T-helper 1 cell treated with Interleukin-12 subunit alpha and Interleukin-12 subunit beta and Interleukin-4 antibody, amounts not matched to agents 30 ng/mL and 1 ng/mL, for 36 hours (primary cell): ENCODE data around the gene SRCIN1. TPM values are rescaled to one million over a fixed set of nuclear protein-coding genes. Genes with fewer than 3 reads are reported as not detected.

Source experiments
- intact Hi-C: fragments of 100-400 bp; cut with micrococcal nuclease; formaldehyde crosslinking; loops from one replicate; pipeline ENCODE4 v1.15.1; 2024
- total RNA-seq: library from RNA; stranded (reverse); gene quantifications from 2 replicates; pipeline ENCODE4 v1.2.3, GENCODE V29; 2022

Gene SRCIN1
- total RNA-seq, 1 donor from 2014 or later: 0.42 TPM

- intact Hi-C loops: loop anchor here (1.0 to 5.0 kb wide), 3 partner anchors 43 to 136 kb away; no protein-coding TSS in a partner anchor
Measured at GRCh38 chr17:38485681-38486298, 120.0 kb downstream of the SRCIN1 start.

GRCh38 chr17:38485146-38485468 lies 120.6 kb downstream of the SRCIN1 start:
- intact Hi-C loops: loop anchor here (1.0 to 5.0 kb wide), 3 partner anchors 43 to 136 kb away; no protein-coding TSS in a partner anchor

- intact Hi-C loops: loop anchor here (1.0 to 5.0 kb wide), 3 partner anchors 42 to 135 kb away; no protein-coding TSS in a partner anchor
Measured at GRCh38 chr17:38484242-38485145, 121.3 kb downstream of the SRCIN1 start.

- intact Hi-C loops: loop anchor here (1.0 kb wide), 1 partner anchor 31 kb away; no protein-coding TSS in a partner anchor
Measured at GRCh38 chr17:38482700-38483043, 123.1 kb downstream of the SRCIN1 start.

GRCh38 chr17:38482039-38482699 lies 123.6 kb downstream of the SRCIN1 start:
- intact Hi-C loops: loop anchor here (1.0 kb wide), 1 partner anchor 31 kb away; no protein-coding TSS in a partner anchor

Other genes with a start within 250 kb of the SRCIN1 start
- gene ARHGAP23, start 177.5 kb downstream of the SRCIN1 start, total RNA-seq: 2.1 and 2.6 TPM in 2 replicates
- 16.1 and 16.5 TPM in 2 replicates for gene EPOP, start 69.0 kb upstream of the SRCIN1 start, total RNA-seq
- gene MLLT6, start 99.3 kb upstream of the SRCIN1 start, total RNA-seq: 303 and 305 TPM in 2 replicates
- 38.3 and 47.1 TPM in 2 replicates for gene CISD3, start 124.4 kb upstream of the SRCIN1 start, total RNA-seq
- 2.1 and 2.7 TPM in 2 replicates for gene PCGF2, start 142.4 kb upstream of the SRCIN1 start, total RNA-seq
- gene PSMB3, start 146.8 kb upstream of the SRCIN1 start, total RNA-seq: 318 and 320 TPM in 2 replicates
- 40.7 and 44.1 TPM in 2 replicates for gene PIP4K2B, start 193.6 kb upstream of the SRCIN1 start, total RNA-seq
- 35.2 and 37.1 TPM in 2 replicates for gene CWC25, start 219.4 kb upstream of the SRCIN1 start, total RNA-seq
- 1,229 and 1,273 TPM in 2 replicates for gene RPL23, start 247.8 kb upstream of the SRCIN1 start, total RNA-seq